Measurements from ENCODE around the gene MSRB1.

Gene MSRB1

DNA sequence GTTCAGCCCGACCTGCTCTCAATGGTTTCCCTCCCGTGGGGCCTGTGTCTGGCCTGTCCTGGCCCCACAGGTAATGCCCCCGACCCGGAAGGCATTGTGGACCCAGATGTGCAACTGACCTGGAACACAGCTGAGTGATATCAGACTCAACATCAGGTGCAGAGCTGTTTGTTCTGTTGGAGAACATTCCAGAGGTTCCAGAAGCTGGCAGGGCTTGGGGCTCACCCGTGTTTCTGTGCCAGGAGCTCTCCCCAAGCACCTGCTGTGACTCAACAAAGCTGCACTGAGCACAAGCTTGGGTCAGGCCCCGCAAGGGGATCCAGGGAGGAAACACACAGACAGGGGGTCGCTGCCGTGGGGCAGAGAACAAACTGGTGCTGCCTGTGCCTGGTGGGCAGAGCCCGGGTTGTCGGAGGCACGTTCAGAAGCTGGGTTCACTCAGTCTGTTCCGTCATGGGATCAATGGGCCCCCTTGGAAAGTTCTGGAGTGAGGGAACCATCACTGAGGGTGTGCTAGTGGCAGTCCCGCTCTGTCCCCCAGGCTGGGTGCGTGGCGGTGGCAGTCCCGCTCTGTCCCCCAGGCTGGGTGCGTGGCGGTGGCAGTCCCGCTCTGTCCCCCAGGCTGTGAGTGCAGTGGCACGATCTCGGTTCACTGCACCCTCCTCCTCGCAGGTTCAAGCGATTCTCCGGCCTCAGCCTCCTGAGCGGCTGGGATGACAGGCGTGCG lies 46.9 kb downstream of the MSRB1 start:
- DNase-seq: no peak

DNA sequence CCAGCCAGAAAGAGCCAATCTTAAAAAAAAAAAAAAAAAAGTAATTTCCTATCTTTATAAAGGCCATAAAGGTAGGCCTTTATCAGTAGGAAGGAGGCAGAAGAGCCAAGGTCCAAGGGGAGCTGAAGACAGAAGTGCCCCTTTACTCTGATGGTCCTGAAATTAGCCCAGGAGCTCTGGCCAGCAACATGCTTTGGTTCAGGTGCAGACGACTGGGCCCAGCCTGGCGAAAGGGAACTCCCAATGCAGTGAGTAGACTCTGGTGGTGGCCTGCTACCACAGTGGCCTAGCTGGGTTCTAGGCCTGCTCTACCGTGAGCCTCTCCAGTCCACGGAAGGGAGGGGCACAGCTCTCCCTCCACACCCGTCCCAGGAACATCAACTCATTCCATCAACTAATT lies 47.9 kb downstream of the MSRB1 start:
- no peak for DNase-seq

DNA sequence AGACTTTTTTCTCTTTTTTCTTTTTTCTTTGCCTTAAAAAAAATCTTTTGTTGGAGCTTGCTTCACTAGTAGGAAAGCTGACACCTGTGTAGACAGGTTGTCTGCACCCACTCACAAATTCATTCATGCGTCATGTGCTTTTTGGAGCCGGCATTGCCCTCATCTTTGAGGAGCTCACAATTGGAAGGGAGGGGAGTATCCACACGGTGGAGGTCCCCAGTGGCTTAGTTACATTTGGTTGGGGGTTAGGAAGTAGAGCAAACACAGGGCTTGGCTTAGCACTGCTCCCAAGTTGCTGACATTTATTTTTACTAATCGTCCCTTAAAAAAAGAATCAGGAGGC lies 52.3 kb downstream of the MSRB1 start:
- DNase-seq: no peak

DNA sequence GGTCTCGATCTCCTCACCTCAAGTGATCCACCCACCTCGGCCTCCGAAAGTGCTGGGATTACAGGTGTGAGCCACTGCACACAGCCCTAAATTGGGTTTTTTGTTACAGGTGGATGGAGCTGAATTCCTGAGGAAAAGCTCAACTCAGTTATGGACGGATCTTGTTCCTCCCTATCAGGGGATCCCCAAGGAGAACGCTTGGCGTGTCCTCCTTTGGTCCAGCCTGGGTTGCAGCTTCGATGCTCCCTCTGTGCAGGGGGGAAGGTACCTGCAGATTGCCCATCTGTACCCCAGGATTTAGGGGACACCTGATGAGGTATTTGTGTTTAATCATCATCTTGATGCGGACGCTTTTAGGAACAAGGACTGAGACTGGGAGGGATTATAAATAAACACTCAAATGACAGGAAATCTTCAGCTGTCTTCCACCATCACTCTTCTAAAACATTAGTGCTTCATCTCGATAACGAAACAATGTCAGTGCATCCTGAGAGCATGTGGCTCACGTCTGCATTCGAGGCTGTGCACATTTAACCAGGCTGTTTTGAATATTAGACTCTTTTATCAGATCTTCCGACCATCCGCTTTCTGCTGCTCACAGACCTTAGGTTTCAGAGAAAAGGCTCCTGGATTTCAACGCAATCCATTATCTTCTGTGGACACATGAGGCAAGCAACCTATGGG lies 52.8 kb downstream of the MSRB1 start:
- no peak for DNase-seq

Data from CD4-positive, alpha-beta T cell treated with Interleukin-4 for 1 hour (primary cell).